Stomach (tissue), 4 donors: ENCODE results near the gene TMEM221.

ENCODE experiments used
- CTCF ChIP-seq, 7 experiments: fragments of 450-650 bp in 4 of 7; fragments of 200-600 bp in 3 of 7; sonication (generic) in 3 of 7; IDR thresholded peaks; one replicate each; pipeline ENCODE4 v1.5.1; 2016 to 2019; ENCODE audit warnings: antibody characterized with exemption in 7 of 7, control low read depth in 2 of 7, mild to moderate bottlenecking in 1 of 7
- POLR2A ChIP-seq, 4 donors: fragments of 450-650 bp; IDR thresholded peaks; one replicate each; pipeline ENCODE4 v1.6.1; 2016; ENCODE audit warnings: antibody characterized with exemption in 4 of 4, control low read depth in 2 of 4, mild to moderate bottlenecking in 1 of 4, moderate library complexity in 1 of 4
- POLR2AphosphoS5 ChIP-seq, 3 donors: sonication (generic); formaldehyde crosslinking; IDR thresholded peaks; one replicate each; pipeline ENCODE4 v1.6.1; 2016; ENCODE audit warnings: antibody characterized with exemption in 3 of 3

GRCh38 chr19:17469092-17469480, 20.6 kb upstream of the TMEM221 start:
- TF ChIP-seq POLR2AphosphoS5 (IDR thresholded peaks at IDR 0.05) (no peak), CTCF (IDR thresholded peaks at IDR 0.05) (no peak), POLR2A (IDR thresholded peaks at IDR 0.05) (no peak)
